Suppressor macrophage (primary cell): ENCODE data around the gene CERS6.

Source experiments
- DNase-seq, 4 experiments: peaks; one replicate each; pipeline ENCODE4 v3.0.0-alpha.2; 2020 to 2022

Gene CERS6

GRCh38 chr2:168568476-168569267 is 112.6 kb downstream of the CERS6 start:
- no peak for DNase-seq

- peak; percentile 7 to 61 (median 53) for DNase-seq
Measured at GRCh38 chr2:168571061-168571460, 115.0 kb downstream of the CERS6 start.

GRCh38 chr2:168573128-168573903 is 117.2 kb downstream of the CERS6 start:
- peak in 1 of 4 experiments; percentile 28 for DNase-seq

- DNase-seq = no peak
Measured at GRCh38 chr2:168574856-168575630, 119.0 kb downstream of the CERS6 start.

GRCh38 chr2:168577885-168578284 is 121.8 kb downstream of the CERS6 start:
- no peak for DNase-seq

GRCh38 chr2:168583064-168583709 is 127.1 kb downstream of the CERS6 start:
- no peak for DNase-seq

GRCh38 chr2:168583710-168584521 is 127.8 kb downstream of the CERS6 start:
- no peak for DNase-seq

GRCh38 chr2:168584911-168585310 is 128.8 kb downstream of the CERS6 start:
- DNase-seq = no peak

- peak in 1 of 4 experiments; percentile 39 for DNase-seq
Measured at GRCh38 chr2:168585700-168586099, 129.6 kb downstream of the CERS6 start.

- no peak for DNase-seq
Measured at GRCh38 chr2:168587307-168587706, 131.2 kb downstream of the CERS6 start.

GRCh38 chr2:168589236-168590211 is 133.5 kb downstream of the CERS6 start:
- DNase-seq = no peak

GRCh38 chr2:168592181-168592831 is 136.2 kb downstream of the CERS6 start:
- no peak for DNase-seq

- no peak for DNase-seq
Measured at GRCh38 chr2:168593713-168594112, 137.6 kb downstream of the CERS6 start.

- no peak for DNase-seq
Measured at GRCh38 chr2:168594778-168595177, 138.7 kb downstream of the CERS6 start.

- no peak for DNase-seq
Measured at GRCh38 chr2:168596881-168597655, 141.0 kb downstream of the CERS6 start.

- peak in 1 of 4 experiments; percentile 32 for DNase-seq
Measured at GRCh38 chr2:168599738-168600137, 143.7 kb downstream of the CERS6 start.

- no peak for DNase-seq
Measured at GRCh38 chr2:168600949-168601348, 144.9 kb downstream of the CERS6 start.

GRCh38 chr2:168601741-168602140 is 145.7 kb downstream of the CERS6 start:
- peak in 1 of 4 experiments; percentile 17 for DNase-seq

- DNase-seq = no peak
Measured at GRCh38 chr2:168602379-168602778, 146.3 kb downstream of the CERS6 start.
